Upper lobe of left lung (tissue), 4 donors: ENCODE results near the gene VWA8.

ENCODE experiments used
- EP300 ChIP-seq, 4 donors: sonication (generic); formaldehyde crosslinking; IDR thresholded peaks; one replicate each; pipeline ENCODE4 v1.5.1; 2017; ENCODE audit warnings: antibody characterized with exemption in 4 of 4, control low read depth in 2 of 4
- POLR2A ChIP-seq, 4 donors: fragments of 450-650 bp; IDR thresholded peaks; one replicate each; pipeline ENCODE4 v1.5.1; 2016 to 2017; ENCODE audit warnings: antibody characterized with exemption in 4 of 4, mild to moderate bottlenecking in 2 of 4
- TF ChIP-seq, protein P1 (sequence below), 6 experiments: fragments of 450-650 bp in 4 of 6; fragments of 200-600 bp in 2 of 6; sonication (generic) in 2 of 6; IDR thresholded peaks; one replicate each; pipeline ENCODE4 v1.5.1; 2016 to 2019; ENCODE audit warnings: antibody characterized with exemption in 6 of 6

DNA sequence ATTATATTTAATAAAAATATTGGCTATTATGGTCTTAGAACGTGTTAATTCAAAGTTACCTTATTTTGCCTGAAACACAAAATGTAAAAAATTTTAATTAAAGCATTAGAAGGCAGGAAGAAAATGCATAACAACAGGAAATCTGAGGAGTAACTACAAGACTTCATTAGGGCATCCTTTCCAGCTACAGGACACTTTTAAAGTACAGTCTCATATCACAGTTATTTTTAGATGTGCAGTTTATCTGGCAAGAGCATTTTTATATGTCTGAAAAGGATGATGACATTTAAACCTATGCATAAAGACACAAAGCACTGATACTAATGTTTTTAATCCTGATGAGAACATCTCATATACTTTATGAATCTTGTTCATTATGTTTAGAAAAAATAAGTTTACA, 247.5 kb downstream of the VWA8 start:
- TF ChIP-seq, protein P1, sequence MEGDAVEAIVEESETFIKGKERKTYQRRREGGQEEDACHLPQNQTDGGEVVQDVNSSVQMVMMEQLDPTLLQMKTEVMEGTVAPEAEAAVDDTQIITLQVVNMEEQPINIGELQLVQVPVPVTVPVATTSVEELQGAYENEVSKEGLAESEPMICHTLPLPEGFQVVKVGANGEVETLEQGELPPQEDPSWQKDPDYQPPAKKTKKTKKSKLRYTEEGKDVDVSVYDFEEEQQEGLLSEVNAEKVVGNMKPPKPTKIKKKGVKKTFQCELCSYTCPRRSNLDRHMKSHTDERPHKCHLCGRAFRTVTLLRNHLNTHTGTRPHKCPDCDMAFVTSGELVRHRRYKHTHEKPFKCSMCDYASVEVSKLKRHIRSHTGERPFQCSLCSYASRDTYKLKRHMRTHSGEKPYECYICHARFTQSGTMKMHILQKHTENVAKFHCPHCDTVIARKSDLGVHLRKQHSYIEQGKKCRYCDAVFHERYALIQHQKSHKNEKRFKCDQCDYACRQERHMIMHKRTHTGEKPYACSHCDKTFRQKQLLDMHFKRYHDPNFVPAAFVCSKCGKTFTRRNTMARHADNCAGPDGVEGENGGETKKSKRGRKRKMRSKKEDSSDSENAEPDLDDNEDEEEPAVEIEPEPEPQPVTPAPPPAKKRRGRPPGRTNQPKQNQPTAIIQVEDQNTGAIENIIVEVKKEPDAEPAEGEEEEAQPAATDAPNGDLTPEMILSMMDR (IDR thresholded peaks at IDR 0.05), result no peak
- TF ChIP-seq POLR2A (IDR thresholded peaks at IDR 0.05), result no peak
- no peak for TF ChIP-seq EP300 (IDR thresholded peaks at IDR 0.05)
